GM18520 (cell line): ENCODE measurements around the gene PLSCR5.

Experiments used
- ATAC-seq: cut with Tn5 transposase; IDR thresholded peaks from one replicate; pipeline ENCODE4 v1.9.1; 2021; ENCODE audit not compliant: unreplicated experiment

PLSCR5 gene, protein sequence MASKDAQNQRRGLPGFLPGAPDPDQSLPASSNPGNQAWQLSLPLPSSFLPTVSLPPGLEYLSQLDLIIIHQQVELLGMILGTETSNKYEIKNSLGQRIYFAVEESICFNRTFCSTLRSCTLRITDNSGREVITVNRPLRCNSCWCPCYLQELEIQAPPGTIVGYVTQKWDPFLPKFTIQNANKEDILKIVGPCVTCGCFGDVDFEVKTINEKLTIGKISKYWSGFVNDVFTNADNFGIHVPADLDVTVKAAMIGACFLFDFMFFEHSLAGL

GRCh38 chr3:146605106-146605505 is at the start of gene PLSCR5:
Gene PLSCR5, minus strand, starts transcription at chr3:146605346. Its CDS starts 134 bp downstream, at chr3:146605212.
- no peak for ATAC-seq

GRCh38 chr3:146653978-146654377 is 48.8 kb upstream of the PLSCR5 start:
- no peak for ATAC-seq

DNA sequence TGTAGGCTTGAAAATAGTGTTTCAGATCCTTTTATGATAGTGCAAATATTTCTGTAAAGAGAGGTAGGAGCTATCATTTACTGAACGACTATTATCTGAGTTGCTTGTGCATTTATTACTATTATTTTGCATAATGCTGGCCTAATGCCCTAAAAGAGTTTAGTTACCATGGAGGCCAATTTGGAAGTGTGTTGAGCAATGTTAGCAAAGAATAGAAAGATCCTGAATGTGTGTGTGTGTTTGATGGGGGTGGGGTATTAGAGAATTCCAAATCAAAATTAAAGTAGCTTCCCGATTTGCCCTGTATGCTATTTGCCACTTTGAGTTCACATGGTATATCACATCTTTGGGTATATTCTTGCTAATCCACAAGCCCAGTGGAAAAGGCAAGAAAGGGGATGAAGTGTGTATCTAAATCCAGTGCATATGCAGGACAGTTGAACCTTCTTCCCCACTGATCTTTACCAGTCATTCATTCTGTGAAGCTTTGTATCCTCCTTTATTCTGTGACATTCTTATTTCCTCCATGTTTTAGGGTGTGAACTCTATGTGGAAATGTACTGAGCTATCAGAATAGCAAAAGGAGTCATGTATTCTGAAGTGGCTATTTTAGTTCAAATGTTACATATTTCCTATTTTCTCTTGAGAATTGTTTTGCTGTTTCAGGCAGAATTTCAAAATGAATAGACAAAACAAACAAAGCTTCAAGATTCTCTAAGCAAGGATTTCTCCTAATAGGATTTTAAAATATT is 45.7 kb upstream of the PLSCR5 start:
- no peak for ATAC-seq

- no peak for ATAC-seq
Measured at GRCh38 chr3:146646261-146646660, 41.1 kb upstream of the PLSCR5 start.

DNA sequence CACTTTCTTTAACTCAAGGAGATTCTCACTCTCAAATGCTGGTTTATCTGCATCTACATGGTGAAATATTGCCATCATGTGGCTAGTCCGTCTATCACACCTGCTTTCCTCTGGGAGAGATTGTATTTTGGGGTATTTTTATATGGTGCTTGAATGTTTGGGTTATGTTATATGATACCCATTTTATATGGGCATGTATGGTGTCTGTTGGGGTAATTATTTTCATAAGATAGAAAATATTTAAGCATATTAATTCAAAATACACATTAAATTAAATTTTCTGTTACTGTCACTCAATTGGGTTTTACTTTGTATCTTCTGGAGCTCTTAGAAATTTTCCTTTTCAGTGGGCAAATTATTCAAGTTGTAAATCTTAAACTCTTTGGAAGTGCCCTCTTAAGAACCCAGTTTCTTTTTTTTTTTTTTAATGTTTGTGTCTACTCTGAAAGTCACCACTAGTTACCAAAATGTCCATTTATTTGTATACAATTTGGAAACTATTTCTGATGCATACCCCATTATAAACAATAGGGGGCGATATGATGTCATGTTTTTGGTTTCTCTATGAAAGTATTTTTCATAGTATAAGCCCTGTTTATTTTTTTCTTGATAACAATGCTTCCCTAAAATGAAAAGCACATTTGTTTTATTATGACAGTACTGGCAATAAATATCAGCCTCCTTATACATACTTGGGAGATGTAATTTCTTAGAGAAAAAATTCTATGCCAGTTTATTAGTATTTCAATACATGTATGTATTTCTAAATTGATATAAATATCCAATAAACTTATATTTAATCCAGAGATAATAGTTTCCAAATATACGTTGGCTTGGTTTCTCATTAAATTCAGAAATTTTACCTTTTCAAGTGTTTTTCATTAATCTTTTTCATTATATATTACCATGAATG is 36.1 kb upstream of the PLSCR5 start:
- ATAC-seq, result no peak

DNA sequence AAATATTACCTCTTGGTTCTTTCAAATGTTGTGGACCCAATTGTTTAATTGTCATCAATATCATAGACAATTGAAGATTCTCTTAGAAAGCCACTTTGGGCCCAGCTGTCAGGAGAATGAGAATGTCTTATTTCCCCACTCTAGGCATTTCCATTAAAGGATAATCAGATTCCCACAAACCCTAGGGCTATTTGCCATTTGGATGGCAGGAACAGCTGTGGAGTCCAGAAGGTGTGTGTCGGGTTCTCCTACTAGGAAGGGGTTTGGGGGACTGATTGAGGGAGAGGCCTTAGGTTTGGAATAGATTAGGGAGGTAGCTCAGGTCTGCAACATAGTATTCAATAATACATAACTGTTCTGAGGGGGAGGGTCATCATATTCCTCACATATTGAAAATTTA is 35.2 kb upstream of the PLSCR5 start:
- no peak for ATAC-seq

DNA sequence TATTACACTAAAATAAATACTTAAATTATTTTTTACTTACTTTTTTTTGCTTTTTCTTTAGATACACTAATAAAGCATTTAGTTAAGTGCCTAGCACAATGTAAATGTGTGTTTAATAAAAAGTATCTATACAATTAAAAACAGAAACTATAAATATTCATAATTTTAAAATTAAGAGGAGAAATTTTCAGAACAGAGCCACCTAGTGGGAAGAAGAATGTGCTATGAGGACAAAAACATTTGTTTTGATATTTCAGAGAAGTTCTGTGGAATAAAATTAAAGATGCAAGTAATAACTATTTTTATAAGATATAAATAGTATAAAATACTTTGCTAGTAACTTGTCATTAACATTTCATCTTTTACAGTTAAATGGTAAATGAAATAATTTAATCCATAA is 33.6 kb upstream of the PLSCR5 start:
- no peak for ATAC-seq

DNA sequence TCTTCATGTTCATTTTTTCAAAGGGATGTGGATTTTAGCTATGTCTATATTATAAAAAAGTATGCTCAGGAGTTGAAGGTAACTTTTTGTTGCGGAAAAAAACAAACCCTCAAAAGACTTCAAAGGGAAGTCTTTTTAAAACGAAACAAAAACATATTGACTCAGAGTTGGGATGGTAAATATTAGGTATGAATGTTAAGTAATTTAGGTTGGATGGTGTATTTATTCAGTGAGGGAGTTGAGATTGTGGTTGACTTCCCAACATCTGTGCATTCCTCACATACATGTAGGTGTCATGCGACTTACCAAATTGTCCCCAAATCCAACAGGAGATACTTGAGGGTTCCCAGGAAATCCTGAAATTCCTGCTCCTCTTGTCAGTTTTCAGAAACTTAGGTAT is 32.7 kb upstream of the PLSCR5 start:
- ATAC-seq, result no peak

- no peak for ATAC-seq
Measured at GRCh38 chr3:146636881-146637280, 31.7 kb upstream of the PLSCR5 start.

DNA sequence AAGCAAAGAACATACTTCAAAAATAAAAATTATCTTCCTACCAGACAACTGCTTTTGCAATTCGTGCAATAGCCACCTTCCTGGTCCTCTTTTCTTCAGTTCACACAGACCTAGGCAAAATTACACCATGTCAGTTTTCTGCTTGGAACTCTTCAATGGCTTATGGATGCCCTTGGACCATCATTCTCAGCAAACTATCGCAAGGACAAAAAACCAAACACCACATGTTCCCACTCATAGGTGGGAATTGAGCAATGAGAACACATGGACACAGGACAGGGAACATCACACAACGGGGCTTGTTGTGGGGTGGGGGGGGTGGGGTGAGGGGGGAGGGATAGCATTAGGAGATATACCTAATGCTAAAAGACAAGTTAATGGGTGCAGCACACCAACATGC is 29.2 kb upstream of the PLSCR5 start:
- ATAC-seq, result no peak

- ATAC-seq, result no peak
Measured at GRCh38 chr3:146628671-146629070, 23.5 kb upstream of the PLSCR5 start.

DNA sequence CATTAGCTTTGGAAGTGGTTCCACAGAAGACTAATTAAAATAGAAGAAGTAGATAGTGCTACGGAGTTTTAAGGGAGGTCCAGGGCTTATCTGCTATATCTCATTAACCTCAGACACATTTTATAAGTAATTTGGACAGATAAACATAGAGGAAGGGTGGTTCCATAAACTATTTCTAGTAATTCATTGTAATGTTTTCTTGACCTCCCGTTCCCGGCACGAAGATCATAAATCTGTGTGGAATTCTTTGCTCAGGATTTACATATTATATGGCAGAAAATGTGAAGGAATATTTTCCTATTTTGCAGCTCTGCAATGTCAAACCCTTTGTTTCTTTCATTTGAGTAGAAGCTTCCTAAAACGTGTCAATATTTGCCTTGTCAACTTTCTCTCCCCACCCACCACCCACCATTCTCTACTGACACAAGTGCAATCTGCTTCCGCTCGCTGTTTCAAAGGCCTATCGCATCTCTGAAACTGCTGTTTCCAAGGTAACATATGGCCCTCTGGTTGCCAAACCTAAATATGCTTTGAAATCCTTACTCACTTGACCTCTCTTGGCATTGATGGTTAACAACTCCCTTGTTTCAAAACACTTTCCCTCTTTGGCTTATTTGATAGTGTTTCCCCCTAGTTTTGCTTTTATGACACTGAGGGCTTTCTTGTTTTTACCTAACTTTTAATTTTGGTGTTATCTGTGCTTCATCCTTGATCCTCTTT is 21.4 kb upstream of the PLSCR5 start:
- no peak for ATAC-seq

- ATAC-seq, result no peak
Measured at GRCh38 chr3:146625186-146625775, 20.1 kb upstream of the PLSCR5 start.

GRCh38 chr3:146621723-146622122 is 16.6 kb upstream of the PLSCR5 start:
- no peak for ATAC-seq

DNA sequence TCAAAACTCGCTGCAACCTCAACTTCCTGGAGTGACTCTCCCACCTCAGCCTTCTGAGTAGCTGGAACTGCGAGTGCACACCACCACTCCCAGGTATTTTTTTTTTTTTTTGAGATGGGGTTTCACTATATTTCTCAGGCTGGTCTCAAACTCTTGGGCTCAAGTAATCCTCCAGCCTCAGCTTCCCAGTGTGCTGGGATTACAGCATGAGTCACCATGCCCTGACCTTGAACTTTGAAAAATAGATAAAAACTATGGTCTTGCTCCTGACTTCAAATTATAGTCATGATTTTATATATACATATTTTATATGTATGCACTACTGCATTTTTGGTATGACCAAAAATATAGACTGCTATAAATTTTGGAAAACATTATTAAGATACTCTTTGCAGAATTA is 6.9 kb upstream of the PLSCR5 start:
- ATAC-seq, result no peak

- no peak for ATAC-seq
Measured at GRCh38 chr3:146611096-146611495, 6.0 kb upstream of the PLSCR5 start.

DNA sequence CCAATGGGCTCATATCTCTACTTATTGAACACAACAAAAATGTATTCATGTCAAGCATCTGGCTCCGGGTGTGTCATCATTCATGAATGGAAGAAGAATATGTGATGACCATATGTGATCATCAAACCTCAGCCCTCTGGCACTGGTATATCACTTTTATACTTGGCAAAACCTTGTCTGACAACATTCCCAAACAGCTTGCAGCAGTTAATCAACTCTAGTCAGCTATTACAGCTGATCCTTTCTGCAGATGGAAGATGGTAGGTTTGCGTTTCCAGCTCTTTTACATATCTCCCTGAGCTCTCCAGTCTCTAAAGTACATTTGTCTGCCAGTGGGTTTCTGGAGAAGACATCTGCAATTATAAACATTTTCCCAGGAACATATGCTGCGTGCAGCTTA is 6.6 kb downstream of the PLSCR5 start:
- no peak for ATAC-seq

- ATAC-seq, result no peak
Measured at GRCh38 chr3:146594843-146595482, 10.2 kb downstream of the PLSCR5 start.

- no peak for ATAC-seq
Measured at GRCh38 chr3:146593776-146594175, 11.4 kb downstream of the PLSCR5 start.

DNA sequence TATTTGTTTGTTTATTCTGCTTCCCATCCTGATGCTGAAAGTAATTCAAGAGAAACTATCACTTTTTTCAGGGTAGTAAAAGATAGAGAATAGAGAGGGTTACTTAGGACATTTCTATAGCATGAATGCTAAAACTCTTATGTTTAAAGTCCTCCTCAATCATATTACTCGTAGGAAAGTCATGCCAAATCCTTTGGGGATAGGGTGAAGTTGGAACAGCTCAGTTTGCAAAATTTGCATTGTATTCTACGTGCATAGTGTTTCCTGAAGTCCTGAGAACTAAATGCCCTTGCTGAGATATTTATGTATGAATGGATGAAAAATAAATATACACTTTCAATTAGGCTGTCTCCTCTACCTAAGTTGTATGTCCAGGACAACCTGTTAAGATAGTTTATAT is 14.6 kb downstream of the PLSCR5 start:
- no peak for ATAC-seq
